ENCODE data around the gene PEX26.

DNA sequence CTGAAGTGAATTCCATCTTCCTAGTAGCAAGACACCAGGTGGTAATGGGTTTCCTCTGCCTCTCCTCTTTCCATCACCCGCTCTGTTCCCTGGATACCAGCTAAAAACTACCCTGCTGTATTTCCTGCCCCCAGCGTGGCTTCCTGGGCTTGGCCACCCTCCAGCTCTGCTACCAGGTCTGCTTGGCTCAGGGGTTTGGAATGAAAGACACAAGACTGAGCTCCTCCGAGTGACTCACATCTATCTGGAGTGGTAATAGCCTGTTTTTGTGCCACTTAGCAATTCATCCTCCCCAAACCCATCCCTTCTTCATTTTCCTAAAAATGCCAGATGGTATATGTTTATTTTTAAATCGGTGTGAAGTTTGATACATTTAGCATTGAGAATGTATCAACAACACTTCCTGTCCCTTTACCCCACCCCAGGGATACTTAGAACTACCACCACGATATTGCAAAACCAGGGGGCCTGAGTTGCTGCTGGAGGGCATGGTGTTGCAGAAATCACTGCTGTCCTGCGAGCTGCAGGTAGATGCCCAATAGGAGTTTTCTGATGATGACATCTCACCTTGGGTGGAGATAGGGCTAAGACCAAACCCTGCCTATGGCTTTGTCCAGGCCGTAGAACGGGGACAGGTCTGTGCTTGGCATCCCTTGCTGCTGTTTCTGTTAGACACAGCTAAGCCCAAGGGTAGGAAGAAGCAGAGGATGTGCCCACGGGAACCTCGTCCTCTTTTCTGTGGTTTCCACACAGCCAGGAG, 45.9 kb upstream of the PEX26 start:
- TF ChIP-seq, protein P1, sequence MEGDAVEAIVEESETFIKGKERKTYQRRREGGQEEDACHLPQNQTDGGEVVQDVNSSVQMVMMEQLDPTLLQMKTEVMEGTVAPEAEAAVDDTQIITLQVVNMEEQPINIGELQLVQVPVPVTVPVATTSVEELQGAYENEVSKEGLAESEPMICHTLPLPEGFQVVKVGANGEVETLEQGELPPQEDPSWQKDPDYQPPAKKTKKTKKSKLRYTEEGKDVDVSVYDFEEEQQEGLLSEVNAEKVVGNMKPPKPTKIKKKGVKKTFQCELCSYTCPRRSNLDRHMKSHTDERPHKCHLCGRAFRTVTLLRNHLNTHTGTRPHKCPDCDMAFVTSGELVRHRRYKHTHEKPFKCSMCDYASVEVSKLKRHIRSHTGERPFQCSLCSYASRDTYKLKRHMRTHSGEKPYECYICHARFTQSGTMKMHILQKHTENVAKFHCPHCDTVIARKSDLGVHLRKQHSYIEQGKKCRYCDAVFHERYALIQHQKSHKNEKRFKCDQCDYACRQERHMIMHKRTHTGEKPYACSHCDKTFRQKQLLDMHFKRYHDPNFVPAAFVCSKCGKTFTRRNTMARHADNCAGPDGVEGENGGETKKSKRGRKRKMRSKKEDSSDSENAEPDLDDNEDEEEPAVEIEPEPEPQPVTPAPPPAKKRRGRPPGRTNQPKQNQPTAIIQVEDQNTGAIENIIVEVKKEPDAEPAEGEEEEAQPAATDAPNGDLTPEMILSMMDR (conservative IDR thresholded peaks at IDR 0.05; ENCODE audit: low read depth, low read length): no peak
- TF ChIP-seq EZH2phosphoT487 (IDR thresholded peaks at IDR 0.05; ENCODE audit: borderline replicate concordance, low read length): no peak

All from PC-3 (cell line).